PC-3 (cell line): ENCODE measurements around the gene SWT1.

Source experiments
- EZH2 ChIP-seq: fragments of 300-600 bp; sonication (generic); IDR thresholded peaks from one replicate; pipeline ENCODE4 v1.6.1; 2017; ENCODE audit warnings: antibody characterized with exemption, mild to moderate bottlenecking, low read length; ENCODE audit not compliant: unreplicated experiment
- TF ChIP-seq, protein P1 (sequence below): fragments of 300-600 bp; sonication (generic); conservative IDR thresholded peaks from 2 replicates; pipeline ENCODE4 v1.5.1; 2017; ENCODE audit warnings: antibody characterized with exemption, low read depth, mild to moderate bottlenecking, low read length

DNA sequence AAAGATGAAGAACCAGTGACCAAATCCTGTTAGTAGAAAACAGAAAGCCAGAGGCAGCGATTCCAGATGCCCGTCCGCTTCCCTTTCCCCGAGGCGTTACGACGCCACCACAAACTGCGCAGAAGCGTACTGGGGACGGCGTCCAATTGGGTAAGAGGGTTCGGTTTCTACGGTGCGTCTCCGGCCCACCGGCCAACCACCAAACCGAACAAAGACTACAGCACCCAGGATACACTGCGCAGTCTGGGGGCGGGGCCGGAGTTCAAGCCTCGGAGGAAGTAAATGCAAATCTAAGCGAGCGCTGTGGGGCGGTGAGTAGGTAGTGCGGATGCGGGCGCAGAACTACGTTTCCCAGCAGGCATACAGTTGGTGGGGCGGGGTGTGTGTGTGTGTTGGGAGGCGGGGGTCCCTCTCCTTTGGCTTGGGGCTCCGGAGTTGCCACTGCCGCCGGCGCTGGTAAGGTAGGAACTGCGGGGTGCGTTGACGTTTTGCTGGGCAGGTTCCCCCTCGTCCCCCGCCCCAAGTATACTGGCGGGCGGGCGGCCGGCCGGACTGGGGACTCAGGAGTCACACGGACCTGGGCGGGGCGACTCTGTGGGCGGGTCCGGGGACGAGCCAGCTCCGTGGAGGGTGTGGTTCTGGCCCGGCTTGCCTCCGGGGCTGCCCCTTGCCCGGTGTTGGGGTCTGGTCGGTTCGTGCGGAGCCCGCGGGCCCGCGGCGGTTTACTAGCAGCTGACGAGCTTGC is at the start of gene SWT1, which contains the start of gene TRMT1L:
- TF ChIP-seq, protein P1, sequence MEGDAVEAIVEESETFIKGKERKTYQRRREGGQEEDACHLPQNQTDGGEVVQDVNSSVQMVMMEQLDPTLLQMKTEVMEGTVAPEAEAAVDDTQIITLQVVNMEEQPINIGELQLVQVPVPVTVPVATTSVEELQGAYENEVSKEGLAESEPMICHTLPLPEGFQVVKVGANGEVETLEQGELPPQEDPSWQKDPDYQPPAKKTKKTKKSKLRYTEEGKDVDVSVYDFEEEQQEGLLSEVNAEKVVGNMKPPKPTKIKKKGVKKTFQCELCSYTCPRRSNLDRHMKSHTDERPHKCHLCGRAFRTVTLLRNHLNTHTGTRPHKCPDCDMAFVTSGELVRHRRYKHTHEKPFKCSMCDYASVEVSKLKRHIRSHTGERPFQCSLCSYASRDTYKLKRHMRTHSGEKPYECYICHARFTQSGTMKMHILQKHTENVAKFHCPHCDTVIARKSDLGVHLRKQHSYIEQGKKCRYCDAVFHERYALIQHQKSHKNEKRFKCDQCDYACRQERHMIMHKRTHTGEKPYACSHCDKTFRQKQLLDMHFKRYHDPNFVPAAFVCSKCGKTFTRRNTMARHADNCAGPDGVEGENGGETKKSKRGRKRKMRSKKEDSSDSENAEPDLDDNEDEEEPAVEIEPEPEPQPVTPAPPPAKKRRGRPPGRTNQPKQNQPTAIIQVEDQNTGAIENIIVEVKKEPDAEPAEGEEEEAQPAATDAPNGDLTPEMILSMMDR: no peak
- no peak for TF ChIP-seq EZH2
